ENCODE data around the gene NLRP6. TPM values are rescaled to one million over a fixed set of nuclear protein-coding genes. Genes with fewer than 3 reads are reported as not detected.
A peak's percentile ranks its signal among the peaks of the same experiment; 100 is the strongest.

Gene NLRP6
- total and polyA plus RNA-seq, 4 experiments from 2014 or later: 1.4 to 26.3 (median 18.4) TPM

DNA sequence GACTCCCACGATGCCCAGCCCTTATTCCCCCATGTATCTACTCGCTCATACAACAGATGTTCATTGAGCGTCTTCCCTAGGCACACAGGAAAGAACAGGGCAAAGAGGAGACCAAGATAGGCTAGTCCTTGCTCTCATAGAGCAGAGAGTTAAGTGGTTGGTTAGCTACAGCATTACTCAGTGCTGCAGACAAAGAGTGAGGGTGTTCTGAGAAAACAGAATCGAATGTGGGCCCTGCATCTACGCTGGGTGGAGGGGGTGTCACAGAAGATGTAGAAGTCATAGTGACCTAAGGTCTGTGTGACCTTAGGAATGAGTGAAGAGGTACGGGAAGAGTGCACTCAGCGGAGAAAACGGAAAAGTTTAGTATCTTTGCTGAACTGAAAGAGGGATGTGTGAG is 29.1 kb upstream of the NLRP6 start:
- Mint-ChIP-seq H3K27me3 (no peaks in the 10 kb centered on the region), H3K36me3 (peaks cover 71 to 83% of the 10 kb centered on the region in 2 donors), H3K4me1 (peaks cover 6 to 13% (median 8%) of the 10 kb centered on the region in 4 donors), H3K27ac (peak overlapping the region in 5 of 7 donors; percentile 37 to 86 (median 52)), H3K9me3 (no peaks in the 10 kb centered on the region), H3K4me3 (no peak overlapping the region)
- ChIA-PET POLR2A (ENCODE audit: partially characterized antibody) (interaction anchor here (0.9 to 1.4 kb wide), 3 partner anchors 12 to 49 kb away, joined by 3 to 5 read pairs (median 5); partner anchors contain the start of gene PSMD13), CTCF (ENCODE audit: partially characterized antibody) (interaction anchor here (1.3 to 6.7 kb wide), 10 partner anchors 10 to 199 kb away, joined by 3 to 81 read pairs (median 10); partner anchors contain the start of gene NLRP6)
- intact Hi-C loops (cut with micrococcal nuclease): no loop called here
- Histone ChIP-seq H3K4me1 (ENCODE audit: insufficient read depth, low read length) (peaks cover 5% of the 10 kb centered on the region), H3K9me3 (ENCODE audit: control insufficient read depth in 1 of 2, low read length in 2 of 2) (no peaks in the 10 kb centered on the region), H3K27ac (ENCODE audit: low read depth, low read length) (no peak overlapping the region), H3K36me3 (ENCODE audit: insufficient read depth, low read length) (peaks cover 66% of the 10 kb centered on the region), H3K27me3 (ENCODE audit: insufficient read depth, low read length) (no peaks in the 10 kb centered on the region), H3K4me3 (ENCODE audit: low read length in 2 of 2) (no peak overlapping the region)
- DNase-seq: no peak

DNA sequence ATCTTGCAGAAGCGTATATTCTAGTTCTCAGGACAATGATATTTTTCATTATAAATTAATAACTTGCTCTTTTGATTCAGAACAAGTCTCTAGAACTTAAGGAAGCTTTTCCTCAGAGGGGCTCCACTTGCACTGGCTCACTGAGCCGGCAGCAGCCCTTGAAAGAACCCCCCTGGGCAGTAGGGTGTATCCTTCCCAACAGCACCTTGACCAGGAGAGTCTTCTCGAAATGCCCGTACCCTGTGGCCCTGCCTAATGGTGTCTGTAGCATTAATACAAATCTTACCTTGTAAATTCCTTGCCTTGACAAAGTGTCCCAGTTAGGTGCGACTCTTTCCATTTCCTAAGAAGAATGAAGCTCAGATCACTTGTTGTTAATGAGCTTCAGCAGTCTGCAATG is 27.9 kb upstream of the NLRP6 start:
- H3K36me3 Mint-ChIP-seq: peaks cover 64 to 77% of the 10 kb centered on the region in 2 donors
- no peaks in the 10 kb centered on the region for H3K9me3 ChIP-seq (ENCODE audit: control insufficient read depth in 1 of 2, low read length in 2 of 2)
- ChIA-PET CTCF (ENCODE audit: partially characterized antibody) (interaction anchor here (0.7 to 6.7 kb wide), 37 partner anchors 9 to 270 kb away, joined by 3 to 81 read pairs (median 9); partner anchors contain the start of genes BET1L, NLRP6, PGGHG and PSMD13), POLR2A (ENCODE audit: partially characterized antibody) (interaction anchor here (0.7 to 3.1 kb wide), 18 partner anchors 8 to 200 kb away, joined by 3 to 45 read pairs (median 8); partner anchors contain the start of genes BET1L, IFITM1, IFITM5 and NLRP6)
- no peaks in the 10 kb centered on the region for H3K27me3 ChIP-seq (ENCODE audit: insufficient read depth, low read length)
- H3K4me1 Mint-ChIP-seq: peaks cover 6 to 11% (median 8%) of the 10 kb centered on the region in 4 donors
- no peaks in the 10 kb centered on the region for H3K9me3 Mint-ChIP-seq
- peak overlapping the region in 4 of 7 donors; percentile 71 to 82 (median 80) for H3K27ac Mint-ChIP-seq
- peaks cover 56% of the 10 kb centered on the region for H3K36me3 ChIP-seq (ENCODE audit: insufficient read depth, low read length)
- H3K27me3 Mint-ChIP-seq: no peaks in the 10 kb centered on the region
- no peak overlapping the region for H3K4me3 ChIP-seq (ENCODE audit: low read length in 2 of 2)
- H3K4me3 Mint-ChIP-seq: no peak overlapping the region
- no peak for DNase-seq
- H3K27ac ChIP-seq (ENCODE audit: low read depth, low read length): peak overlapping the region; percentile 8
- H3K4me1 ChIP-seq (ENCODE audit: insufficient read depth, low read length): peaks cover 5% of the 10 kb centered on the region
- intact Hi-C loops (cut with micrococcal nuclease): loop anchor here (1.0 to 2.0 kb wide), 5 partner anchors 19 to 201 kb away; partner anchors contain the start of genes IFITM1 and PTDSS2

DNA sequence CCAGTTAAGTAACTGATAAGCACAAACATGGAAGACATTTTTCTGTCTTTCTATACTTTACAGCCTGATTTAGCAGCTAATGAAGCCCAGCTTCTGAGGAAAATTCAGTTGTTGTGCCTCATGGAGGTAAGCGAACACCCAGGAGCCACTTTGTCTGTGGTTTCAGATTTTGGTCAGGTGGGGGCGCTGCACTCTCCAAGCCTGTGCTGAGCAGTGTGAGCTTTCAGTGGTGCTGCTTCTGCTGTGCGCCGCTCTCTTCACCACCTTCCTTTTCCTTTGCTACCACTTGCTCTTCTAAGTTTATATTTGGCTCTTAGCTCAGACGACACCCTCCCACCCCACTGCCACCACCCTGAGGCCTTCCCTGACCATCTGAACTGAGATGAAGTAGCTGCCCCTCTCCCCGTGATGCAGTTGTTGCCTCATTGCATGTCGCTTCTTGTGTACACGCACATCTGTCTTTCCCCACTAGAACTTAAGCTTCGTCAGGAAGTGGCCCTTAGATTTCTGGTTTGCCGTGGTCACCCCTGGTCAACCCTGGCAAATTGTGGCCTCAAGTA is 27.4 kb upstream of the NLRP6 start:
- ChIA-PET CTCF (ENCODE audit: partially characterized antibody) (interaction anchor here (0.7 to 6.7 kb wide), 44 partner anchors 9 to 270 kb away, joined by 3 to 81 read pairs (median 7); partner anchors contain the start of genes BET1L, NLRP6, PGGHG and PSMD13), POLR2A (ENCODE audit: partially characterized antibody) (interaction anchor here (0.6 to 3.1 kb wide), 23 partner anchors 9 to 200 kb away, joined by 3 to 45 read pairs (median 4); partner anchors contain the start of genes BET1L, IFITM1, IFITM5 and NLRP6)
- peaks cover 6 to 9% (median 7%) of the 10 kb centered on the region in 4 donors for H3K4me1 Mint-ChIP-seq
- H3K27me3 ChIP-seq (ENCODE audit: insufficient read depth, low read length): no peaks in the 10 kb centered on the region
- H3K4me3 ChIP-seq (ENCODE audit: low read length in 2 of 2): no peak overlapping the region
- H3K27ac ChIP-seq (ENCODE audit: low read depth, low read length): peak overlapping the region; percentile 8
- no peaks in the 10 kb centered on the region for H3K9me3 ChIP-seq (ENCODE audit: control insufficient read depth in 1 of 2, low read length in 2 of 2)
- H3K27me3 Mint-ChIP-seq: no peaks in the 10 kb centered on the region
- H3K27ac Mint-ChIP-seq: peak overlapping the region; percentile 71 to 91 (median 81)
- intact Hi-C loops (cut with micrococcal nuclease): loop anchor here (1.0 to 2.0 kb wide), 5 partner anchors 18 to 200 kb away; partner anchors contain the start of genes IFITM1 and PTDSS2
- peak; percentile 75 to 84 (median 81) for DNase-seq
- H3K4me3 Mint-ChIP-seq: no peak overlapping the region
- no peaks in the 10 kb centered on the region for H3K9me3 Mint-ChIP-seq
- peaks cover 5% of the 10 kb centered on the region for H3K4me1 ChIP-seq (ENCODE audit: insufficient read depth, low read length)
- H3K36me3 ChIP-seq (ENCODE audit: insufficient read depth, low read length): peaks cover 51% of the 10 kb centered on the region
- peaks cover 58 to 72% of the 10 kb centered on the region in 2 donors for H3K36me3 Mint-ChIP-seq

DNA sequence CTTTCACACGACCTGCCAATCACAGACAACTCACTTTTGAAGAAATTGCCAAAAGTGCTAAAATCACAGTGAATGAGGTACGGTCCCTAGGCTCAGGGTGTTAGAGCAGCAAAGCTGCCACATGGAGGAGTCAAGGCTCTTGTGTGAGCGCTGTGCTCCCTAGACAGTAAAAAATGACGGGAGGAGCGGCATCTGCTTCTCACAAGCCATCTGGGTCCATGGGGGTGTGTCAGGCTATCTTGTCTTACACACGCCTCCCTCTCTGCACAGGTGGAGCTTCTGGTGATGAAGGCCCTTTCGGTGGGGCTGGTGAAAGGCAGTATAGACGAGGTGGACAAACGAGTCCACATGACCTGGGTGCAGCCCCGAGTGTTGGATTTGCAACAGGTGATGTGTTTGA is 26.7 kb upstream of the NLRP6 start:
- DNase-seq: no peak
- H3K27me3 ChIP-seq (ENCODE audit: insufficient read depth, low read length): no peaks in the 10 kb centered on the region
- Mint-ChIP-seq H3K4me3 (no peak overlapping the region), H3K4me1 (peaks cover 6 to 9% (median 7%) of the 10 kb centered on the region in 4 donors), H3K27ac (peak overlapping the region in 4 of 7 donors; percentile 25 to 56 (median 45)), H3K9me3 (no peaks in the 10 kb centered on the region), H3K36me3 (peaks cover 53 to 64% of the 10 kb centered on the region in 2 donors), H3K27me3 (no peaks in the 10 kb centered on the region)
- peaks cover 5% of the 10 kb centered on the region for H3K4me1 ChIP-seq (ENCODE audit: insufficient read depth, low read length)
- H3K36me3 ChIP-seq (ENCODE audit: insufficient read depth, low read length): peaks cover 47% of the 10 kb centered on the region
- POLR2A ChIA-PET (ENCODE audit: partially characterized antibody): interaction anchor here (0.6 to 3.1 kb wide), 18 partner anchors 12 to 199 kb away, joined by 3 to 45 read pairs (median 6); partner anchors contain the start of genes BET1L, IFITM1, IFITM5 and NLRP6
- intact Hi-C loops (cut with micrococcal nuclease): loop anchor here (2.0 kb wide), 4 partner anchors 17 to 199 kb away; partner anchors contain the start of genes IFITM1 and PTDSS2
- no peaks in the 10 kb centered on the region for H3K9me3 ChIP-seq (ENCODE audit: control insufficient read depth in 1 of 2, low read length in 2 of 2)
- CTCF ChIA-PET (ENCODE audit: partially characterized antibody): interaction anchor here (0.7 to 6.7 kb wide), 39 partner anchors 9 to 269 kb away, joined by 3 to 81 read pairs (median 8); partner anchors contain the start of genes BET1L, IFITM5, NLRP6 and PGGHG
- no peak overlapping the region for H3K4me3 ChIP-seq (ENCODE audit: low read length in 2 of 2)
- H3K27ac ChIP-seq (ENCODE audit: low read depth, low read length): no peak overlapping the region

DNA sequence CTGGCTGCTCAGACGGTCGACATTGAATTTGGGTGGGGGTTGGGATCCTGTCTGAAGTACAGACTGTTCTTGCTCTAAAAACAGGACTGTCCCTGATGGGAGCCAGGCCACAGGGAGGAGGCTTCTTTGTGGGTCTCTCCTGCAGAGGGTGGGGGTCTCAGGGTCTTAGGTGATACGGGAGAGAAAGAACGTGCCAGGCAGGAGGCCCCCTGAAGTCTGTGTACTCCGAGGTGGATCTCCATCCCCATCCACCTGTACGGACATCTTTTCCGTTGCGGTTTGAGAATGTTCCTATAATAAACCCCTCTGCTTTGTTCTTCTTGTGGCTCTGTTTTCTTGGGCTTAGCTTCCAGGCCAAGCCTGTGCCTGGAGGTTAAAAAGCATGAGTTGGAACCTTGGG is 25.5 kb upstream of the NLRP6 start:
- Histone ChIP-seq H3K4me1 (ENCODE audit: insufficient read depth, low read length) (peaks cover 5% of the 10 kb centered on the region), H3K36me3 (ENCODE audit: insufficient read depth, low read length) (peaks cover 42% of the 10 kb centered on the region), H3K4me3 (ENCODE audit: low read length in 2 of 2) (no peak overlapping the region), H3K27ac (ENCODE audit: low read depth, low read length) (no peak overlapping the region), H3K27me3 (ENCODE audit: insufficient read depth, low read length) (no peaks in the 10 kb centered on the region), H3K9me3 (ENCODE audit: control insufficient read depth in 1 of 2, low read length in 2 of 2) (no peaks in the 10 kb centered on the region)
- Mint-ChIP-seq H3K27me3 (no peaks in the 10 kb centered on the region), H3K36me3 (peaks cover 45 to 54% of the 10 kb centered on the region in 2 donors), H3K4me1 (peaks cover 6 to 9% (median 7%) of the 10 kb centered on the region in 4 donors), H3K27ac (peak overlapping the region in 1 of 7 donors; percentile 74), H3K9me3 (no peaks in the 10 kb centered on the region), H3K4me3 (no peak overlapping the region)
- no peak for DNase-seq
- POLR2A ChIA-PET (ENCODE audit: partially characterized antibody): interaction anchor here (1.5 to 3.1 kb wide), 6 partner anchors 16 to 106 kb away, joined by 3 to 45 read pairs (median 5); partner anchors contain the start of genes PGGHG and PSMD13
- intact Hi-C loops (cut with micrococcal nuclease): no loop called here
- CTCF ChIA-PET (ENCODE audit: partially characterized antibody): interaction anchor here (1.0 to 6.7 kb wide), 6 partner anchors 14 to 266 kb away, joined by 3 to 81 read pairs (median 8); partner anchors contain the start of genes IFITM5 and NLRP6

DNA sequence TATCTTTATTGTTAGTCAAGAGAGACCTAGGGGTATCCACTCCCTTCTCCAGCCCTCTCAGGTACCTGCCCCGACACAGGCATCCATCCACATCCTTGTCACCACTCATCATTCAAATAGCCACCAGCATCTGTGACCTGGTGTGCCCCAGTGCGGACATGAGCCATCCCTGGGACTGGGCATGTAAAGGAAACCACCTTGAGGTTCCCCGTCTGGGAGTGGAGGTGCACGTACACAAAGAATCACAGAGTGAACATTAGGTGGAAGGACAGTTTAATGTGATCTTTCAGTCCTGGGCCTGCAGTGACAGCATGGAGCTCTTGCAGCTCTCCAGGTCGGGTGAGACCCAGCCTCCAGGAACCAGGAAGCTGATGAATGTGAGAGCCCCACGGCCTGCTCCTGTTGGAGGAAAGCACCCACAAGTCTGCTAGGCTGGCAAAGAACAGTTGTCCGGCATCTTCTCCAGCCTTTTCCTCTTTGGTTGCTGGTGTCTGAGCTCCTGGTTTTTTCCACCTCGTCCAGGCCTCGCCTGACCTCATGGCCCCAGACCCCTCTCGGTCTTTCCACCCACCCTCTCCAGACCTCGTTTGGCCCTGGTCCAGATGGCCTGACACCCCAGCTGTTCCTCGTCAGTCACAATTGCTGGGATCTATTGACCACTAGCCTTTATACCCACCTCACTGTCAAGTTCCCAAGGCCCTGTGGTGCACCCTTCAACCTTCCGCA is 24.9 kb upstream of the NLRP6 start:
- Mint-ChIP-seq H3K4me3 (peak overlapping the region in 1 of 8 donors; percentile 15), H3K36me3 (peaks cover 38 to 48% of the 10 kb centered on the region in 2 donors), H3K9me3 (peaks cover 0 to 2% (median 0%) of the 10 kb centered on the region in 8 donors), H3K4me1 (peaks cover 6 to 9% (median 7%) of the 10 kb centered on the region in 4 donors), H3K27ac (peak overlapping the region in 1 of 7 donors; percentile 81), H3K27me3 (no peaks in the 10 kb centered on the region)
- ChIA-PET CTCF (ENCODE audit: partially characterized antibody) (interaction anchor here (1.1 to 6.7 kb wide), 3 partner anchors 14 to 110 kb away, joined by 3 to 50 read pairs (median 5); no protein-coding TSS in a partner anchor), POLR2A (ENCODE audit: partially characterized antibody) (interaction anchor here (1.1 to 2.0 kb wide), 4 partner anchors 16 to 106 kb away, joined by 3 to 6 read pairs (median 4); partner anchors contain the start of genes NLRP6 and PSMD13)
- no peak for DNase-seq
- Histone ChIP-seq H3K9me3 (ENCODE audit: control insufficient read depth in 1 of 2, low read length in 2 of 2) (no peaks in the 10 kb centered on the region), H3K4me3 (ENCODE audit: low read length in 2 of 2) (no peak overlapping the region), H3K36me3 (ENCODE audit: insufficient read depth, low read length) (peaks cover 38% of the 10 kb centered on the region), H3K27me3 (ENCODE audit: insufficient read depth, low read length) (no peaks in the 10 kb centered on the region), H3K27ac (ENCODE audit: low read depth, low read length) (no peak overlapping the region), H3K4me1 (ENCODE audit: insufficient read depth, low read length) (peaks cover 5% of the 10 kb centered on the region)
- intact Hi-C loops (cut with micrococcal nuclease): no loop called here

Data from CD4-positive, alpha-beta memory T cell (primary cell).